ENCODE measurements around the gene COCH.

The COCH gene

GRCh38 chr14:30874120-30874998 lies at the start of gene COCH:
TSS of gene COCH (plus strand) at chr14:30874559. CDS start at chr14:30874939, 380 bp downstream.
- no peak for DNase-seq

GRCh38 chr14:30826070-30826469 lies 48.3 kb upstream of the COCH start:
- no peak for DNase-seq

GRCh38 chr14:30829853-30830252 lies 44.5 kb upstream of the COCH start:
- DNase-seq, result no peak

GRCh38 chr14:30834353-30834752 lies 40.0 kb upstream of the COCH start:
- no peak for DNase-seq

- DNase-seq, result no peak
These were observed 36.0 kb upstream of the COCH start for GRCh38 chr14:30838351-30838750.

- no peak for DNase-seq
These were observed 34.1 kb upstream of the COCH start for GRCh38 chr14:30840086-30840779.

GRCh38 chr14:30842431-30842830 lies 31.9 kb upstream of the COCH start:
- DNase-seq, result no peak

GRCh38 chr14:30848449-30849240 lies 25.7 kb upstream of the COCH start:
- no peak for DNase-seq

- no peak for DNase-seq
These were observed 25.0 kb upstream of the COCH start for GRCh38 chr14:30849354-30849753.

- no peak for DNase-seq
These were observed 24.4 kb upstream of the COCH start for GRCh38 chr14:30849983-30850382.

- DNase-seq, result no peak
These were observed 20.4 kb upstream of the COCH start for GRCh38 chr14:30853946-30854345.

- DNase-seq, result no peak
These were observed 19.9 kb upstream of the COCH start for GRCh38 chr14:30854492-30854891.

GRCh38 chr14:30855345-30856037 lies 18.9 kb upstream of the COCH start:
- DNase-seq, result no peak

GRCh38 chr14:30861200-30861599 lies 13.2 kb upstream of the COCH start:
- no peak for DNase-seq

GRCh38 chr14:30864934-30865333 lies 9.4 kb upstream of the COCH start:
- DNase-seq, result no peak

- DNase-seq, result no peak
These were observed 5.6 kb upstream of the COCH start for GRCh38 chr14:30868736-30869135.

- DNase-seq, result no peak
These were observed 4.7 kb upstream of the COCH start for GRCh38 chr14:30869551-30870155.

- no peak for DNase-seq
These were observed 1.8 kb upstream of the COCH start for GRCh38 chr14:30872602-30873001.

GRCh38 chr14:30873308-30874119 lies 845 bp upstream of the COCH start:
- DNase-seq, result no peak

- DNase-seq, result no peak
These were observed 834 bp downstream of the COCH start for GRCh38 chr14:30874999-30875787.

GRCh38 chr14:30875788-30876053 lies 1.4 kb downstream of the COCH start:
- no peak for DNase-seq
